Subcutaneous adipose tissue (tissue), 4 donors: Measurements from ENCODE around the gene GDF2. TPM values are rescaled to one million over a fixed set of nuclear protein-coding genes. Genes with fewer than 3 reads are reported as not detected.

Experiments used
- total RNA-seq, 4 donors: library from RNA; depleted of rRNA; stranded (reverse); fragments of >200 nt; gene quantifications; one replicate each; pipeline ENCODE4 v1.1.0, GENCODE V29; 2016
- TF ChIP-seq, protein P1 (sequence below): fragments of 450-650 bp; IDR thresholded peaks from one replicate; pipeline ENCODE4 v1.5.1; 2016; ENCODE audit warnings: low read depth, mild to moderate bottlenecking, control low read depth, antibody characterized with exemption, moderate library complexity

The GDF2 gene
- total RNA-seq, 4 donors from 2014 or later, result not detected

GRCh38 chr10:47356708-47357107 is 34.5 kb downstream of the GDF2 start:
- TF ChIP-seq, protein P1, sequence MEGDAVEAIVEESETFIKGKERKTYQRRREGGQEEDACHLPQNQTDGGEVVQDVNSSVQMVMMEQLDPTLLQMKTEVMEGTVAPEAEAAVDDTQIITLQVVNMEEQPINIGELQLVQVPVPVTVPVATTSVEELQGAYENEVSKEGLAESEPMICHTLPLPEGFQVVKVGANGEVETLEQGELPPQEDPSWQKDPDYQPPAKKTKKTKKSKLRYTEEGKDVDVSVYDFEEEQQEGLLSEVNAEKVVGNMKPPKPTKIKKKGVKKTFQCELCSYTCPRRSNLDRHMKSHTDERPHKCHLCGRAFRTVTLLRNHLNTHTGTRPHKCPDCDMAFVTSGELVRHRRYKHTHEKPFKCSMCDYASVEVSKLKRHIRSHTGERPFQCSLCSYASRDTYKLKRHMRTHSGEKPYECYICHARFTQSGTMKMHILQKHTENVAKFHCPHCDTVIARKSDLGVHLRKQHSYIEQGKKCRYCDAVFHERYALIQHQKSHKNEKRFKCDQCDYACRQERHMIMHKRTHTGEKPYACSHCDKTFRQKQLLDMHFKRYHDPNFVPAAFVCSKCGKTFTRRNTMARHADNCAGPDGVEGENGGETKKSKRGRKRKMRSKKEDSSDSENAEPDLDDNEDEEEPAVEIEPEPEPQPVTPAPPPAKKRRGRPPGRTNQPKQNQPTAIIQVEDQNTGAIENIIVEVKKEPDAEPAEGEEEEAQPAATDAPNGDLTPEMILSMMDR, result no peak

GRCh38 chr10:47357131-47357582 is 34.9 kb downstream of the GDF2 start:
- TF ChIP-seq, protein P1, result no peak

GRCh38 chr10:47357911-47358310 is 35.7 kb downstream of the GDF2 start:
- TF ChIP-seq, protein P1, result no peak

- TF ChIP-seq, protein P1, result no peak
Measured at GRCh38 chr10:47358457-47358856, 36.2 kb downstream of the GDF2 start.

DNA sequence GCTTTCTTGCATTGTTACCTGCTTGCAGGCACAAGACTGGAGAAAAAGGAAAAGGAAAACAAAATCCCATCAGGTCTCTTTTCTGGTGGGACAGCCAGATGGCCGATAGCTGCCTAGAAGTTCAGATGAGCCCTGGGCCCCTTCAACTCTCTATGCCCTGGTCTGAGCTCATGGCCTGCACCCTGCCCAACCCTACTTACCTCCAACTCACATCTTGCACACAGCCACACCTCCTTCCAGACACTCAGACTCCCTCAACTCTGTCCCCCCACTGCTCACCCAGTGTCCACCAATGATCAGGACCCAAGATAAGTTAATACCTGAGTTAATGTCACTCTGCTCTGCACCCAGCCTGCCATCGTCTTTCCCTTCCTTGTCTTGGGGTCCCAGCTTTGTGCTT is 36.8 kb downstream of the GDF2 start:
- TF ChIP-seq, protein P1, result no peak

DNA sequence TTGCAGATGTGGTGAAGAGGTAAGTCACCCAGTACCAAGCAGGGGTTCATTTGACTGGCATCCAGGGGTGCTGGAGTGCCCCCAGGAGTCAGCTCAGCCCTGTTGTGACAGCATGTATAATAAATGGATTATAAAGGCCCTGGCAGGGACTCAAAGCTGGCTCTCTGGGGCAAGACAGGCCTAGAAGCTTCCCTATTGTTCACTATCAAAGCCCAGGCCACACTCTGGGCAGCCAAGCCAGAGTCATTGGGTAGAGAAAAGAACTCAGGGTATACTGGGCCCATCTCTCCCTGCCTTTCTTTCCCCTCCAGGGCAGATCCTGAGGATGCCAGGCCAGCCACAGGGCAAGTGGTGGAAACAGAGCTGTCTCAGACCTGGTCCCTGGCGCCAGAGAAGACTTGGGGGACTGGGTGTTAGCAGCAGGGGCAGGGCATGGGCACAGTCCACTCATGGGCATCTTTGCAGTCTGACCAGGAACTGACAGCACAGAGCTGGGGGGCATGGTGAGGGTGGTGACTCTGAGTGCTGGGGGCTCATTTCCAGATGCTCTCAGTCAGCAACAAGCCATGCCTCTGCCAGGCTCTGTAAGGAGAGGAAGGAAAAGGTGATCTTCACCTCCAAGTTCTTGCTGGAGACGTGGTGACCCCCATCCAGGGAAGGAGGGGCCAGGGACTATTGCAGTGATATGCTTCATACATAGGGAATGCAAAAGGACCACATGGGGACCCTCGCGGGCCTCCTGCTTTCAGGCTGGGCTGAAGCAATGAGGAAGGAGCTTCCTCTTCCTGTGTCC is 37.6 kb downstream of the GDF2 start:
- TF ChIP-seq, protein P1, result no peak

GRCh38 chr10:47360419-47361040 is 38.3 kb downstream of the GDF2 start:
- TF ChIP-seq, protein P1, result no peak
